ENCODE data around the gene CFAP100.

DNA sequence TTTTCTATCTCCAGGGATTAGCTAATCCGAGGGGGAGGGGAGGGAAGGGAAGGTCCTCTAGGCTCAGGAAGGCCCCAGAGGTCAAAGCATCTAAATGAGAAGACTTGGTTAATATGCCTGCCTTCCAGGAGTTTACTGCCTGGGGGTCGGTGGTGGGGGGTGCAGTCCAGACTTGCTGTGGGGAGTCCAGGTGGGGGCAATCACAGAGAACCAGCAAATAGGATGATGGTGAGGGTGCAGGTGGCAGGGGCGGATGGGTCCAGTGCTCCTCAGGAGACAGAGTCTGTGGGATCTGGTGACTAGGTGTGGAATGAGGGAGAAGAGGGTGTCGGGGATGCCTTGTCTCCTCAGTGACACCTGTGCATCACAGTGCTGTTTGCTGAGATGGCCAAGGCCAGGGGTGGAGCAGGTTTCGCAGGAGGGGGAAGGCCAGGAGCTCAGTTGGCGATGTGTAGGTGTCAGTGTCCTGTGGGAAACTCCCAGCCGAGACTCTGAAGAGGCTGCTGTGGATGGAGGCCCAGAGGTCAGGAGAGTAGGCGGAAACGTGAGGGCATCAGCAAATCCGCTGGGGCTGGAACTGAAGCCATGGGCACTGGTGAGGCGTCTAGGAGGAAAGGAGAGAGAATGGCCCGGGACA lies 8.1 kb downstream of the CFAP100 start:
- TF ChIP-seq CTCF (IDR thresholded peaks at IDR 0.05) (no peak), POLR2A (IDR thresholded peaks at IDR 0.05) (no peak)
